ENCODE measurements around the gene ZNF346.

Gene ZNF346

GRCh38 chr5:177080265-177080664 is 57.8 kb downstream of the ZNF346 start:
- Histone ChIP-seq H3K4me2 (no peak overlapping the region), H4K20me1 (ENCODE audit: insufficient read depth) (no peaks in the 10 kb centered on the region), H3K36me3 (ENCODE audit: insufficient read depth) (no peaks in the 10 kb centered on the region), H3K4me3 (IDR thresholded peaks at IDR 0.05; ENCODE audit: insufficient read depth, low read depth, low read length) (no peak overlapping the region), H3K4me1 (ENCODE audit: low read depth, poor library complexity, severe bottlenecking) (no peaks in the 10 kb centered on the region), H3K9ac (no peak overlapping the region), H3K27me3 (ENCODE audit: insufficient read depth, low read depth) (no peaks in the 10 kb centered on the region), H2AFZ (ENCODE audit: low read depth) (no peak overlapping the region), H3K79me2 (ENCODE audit: insufficient read depth, low read depth) (no peaks in the 10 kb centered on the region), H3K27ac (no peak overlapping the region)
- no peak for TF ChIP-seq CTCF (conservative IDR thresholded peaks at IDR 0.05; ENCODE audit: low read depth, low read length)

- Histone ChIP-seq H3K9ac (no peak overlapping the region), H3K36me3 (ENCODE audit: insufficient read depth) (no peaks in the 10 kb centered on the region), H3K27ac (no peak overlapping the region), H3K27me3 (ENCODE audit: insufficient read depth, low read depth) (no peaks in the 10 kb centered on the region), H3K4me1 (ENCODE audit: low read depth, poor library complexity, severe bottlenecking) (no peaks in the 10 kb centered on the region), H3K4me3 (IDR thresholded peaks at IDR 0.05; ENCODE audit: insufficient read depth, low read depth, low read length) (no peak overlapping the region), H3K4me2 (no peak overlapping the region), H3K79me2 (ENCODE audit: insufficient read depth, low read depth) (no peaks in the 10 kb centered on the region), H4K20me1 (ENCODE audit: insufficient read depth) (no peaks in the 10 kb centered on the region), H2AFZ (ENCODE audit: low read depth) (no peak overlapping the region)
- TF ChIP-seq CTCF (conservative IDR thresholded peaks at IDR 0.05; ENCODE audit: low read depth, low read length) = no peak
Measured at GRCh38 chr5:177081859-177082258, 59.4 kb downstream of the ZNF346 start.

- Histone ChIP-seq H3K4me1 (ENCODE audit: low read depth, poor library complexity, severe bottlenecking) (peaks cover 3% of the 10 kb centered on the region), H3K4me3 (IDR thresholded peaks at IDR 0.05; ENCODE audit: insufficient read depth, low read depth, low read length) (no peak overlapping the region), H3K4me2 (no peak overlapping the region), H3K27ac (no peak overlapping the region), H3K27me3 (ENCODE audit: insufficient read depth, low read depth) (no peaks in the 10 kb centered on the region), H4K20me1 (ENCODE audit: insufficient read depth) (no peaks in the 10 kb centered on the region), H2AFZ (ENCODE audit: low read depth) (no peak overlapping the region), H3K36me3 (ENCODE audit: insufficient read depth) (no peaks in the 10 kb centered on the region), H3K79me2 (ENCODE audit: insufficient read depth, low read depth) (no peaks in the 10 kb centered on the region), H3K9ac (no peak overlapping the region)
- TF ChIP-seq CTCF (conservative IDR thresholded peaks at IDR 0.05; ENCODE audit: low read depth, low read length) = no peak
Measured at GRCh38 chr5:177083357-177083756, 60.9 kb downstream of the ZNF346 start.

GRCh38 chr5:177084175-177084574 is 61.7 kb downstream of the ZNF346 start:
- TF ChIP-seq CTCF (conservative IDR thresholded peaks at IDR 0.05; ENCODE audit: low read depth, low read length) = no peak

More at GRCh38 chr5:177084175-177084574, 61.7 kb downstream of the ZNF346 start:
- Histone ChIP-seq H3K4me2 (no peak overlapping the region), H3K27ac (no peak overlapping the region), H2AFZ (ENCODE audit: low read depth) (no peak overlapping the region), H3K4me3 (IDR thresholded peaks at IDR 0.05; ENCODE audit: insufficient read depth, low read depth, low read length) (no peak overlapping the region), H3K27me3 (ENCODE audit: insufficient read depth, low read depth) (no peaks in the 10 kb centered on the region), H3K9ac (no peak overlapping the region), H3K4me1 (ENCODE audit: low read depth, poor library complexity, severe bottlenecking) (peaks cover 3% of the 10 kb centered on the region), H3K36me3 (ENCODE audit: insufficient read depth) (no peaks in the 10 kb centered on the region), H3K79me2 (ENCODE audit: insufficient read depth, low read depth) (no peaks in the 10 kb centered on the region), H4K20me1 (ENCODE audit: insufficient read depth) (no peaks in the 10 kb centered on the region)

Measured in KMS-11 (cell line).